Erythroblast (primary cell): ENCODE results near the gene VSTM1.

Experiments used
- GATA1 ChIP-seq: IDR thresholded peaks from 2 replicates; pipeline ENCODE4 v1.6.1; 2011; ENCODE audit warnings: low read depth, mild to moderate bottlenecking, control low read depth, low read length, moderate library complexity
- POLR2A ChIP-seq: IDR thresholded peaks from 2 replicates; pipeline ENCODE4 v1.6.1; 2011; ENCODE audit warnings: mild to moderate bottlenecking, low read length

- TF ChIP-seq POLR2A (no peak), GATA1 (no peak)
Observed at GRCh38 chr19:54041969-54042606, 21.6 kb downstream of the VSTM1 start.
